ENCODE measurements around the gene MCC. TPM values are rescaled to one million over a fixed set of nuclear protein-coding genes. Genes with fewer than 3 reads are reported as not detected.

MCC gene
- total RNA-seq, 4 donors from 2014 or later: 57.7 to 91.5 (median 76.0) TPM

DNA sequence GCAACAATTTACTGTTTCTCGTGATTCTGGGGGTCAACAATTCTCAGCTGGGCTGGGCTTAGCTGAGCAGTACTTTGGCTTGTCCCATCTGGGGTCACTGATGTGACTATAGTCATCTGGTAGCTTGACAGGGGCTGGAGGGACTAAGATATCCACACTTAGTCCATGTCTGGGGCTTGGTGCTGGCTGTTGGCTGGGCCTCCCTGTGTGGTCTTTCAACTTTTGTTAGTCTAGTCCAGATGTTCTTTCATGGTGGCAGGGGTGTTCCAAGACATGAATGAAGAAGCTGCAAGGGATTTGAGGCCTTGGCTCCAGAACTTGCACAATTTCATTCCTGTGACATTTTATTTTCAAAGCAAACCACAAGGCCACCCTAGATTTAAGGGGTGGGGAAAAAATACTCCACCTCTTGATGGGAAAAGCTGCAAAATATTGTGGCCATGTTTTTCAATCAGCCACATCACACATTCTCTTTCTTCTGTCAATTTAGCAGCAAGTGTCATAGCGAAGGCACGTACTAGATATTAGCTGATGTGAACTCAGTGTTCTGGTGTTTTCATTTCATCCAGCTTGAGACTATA lies 112.7 kb downstream of the MCC start:
- no peak for TF ChIP-seq POLR2A (IDR thresholded peaks at IDR 0.05)
- TF ChIP-seq, protein P1, sequence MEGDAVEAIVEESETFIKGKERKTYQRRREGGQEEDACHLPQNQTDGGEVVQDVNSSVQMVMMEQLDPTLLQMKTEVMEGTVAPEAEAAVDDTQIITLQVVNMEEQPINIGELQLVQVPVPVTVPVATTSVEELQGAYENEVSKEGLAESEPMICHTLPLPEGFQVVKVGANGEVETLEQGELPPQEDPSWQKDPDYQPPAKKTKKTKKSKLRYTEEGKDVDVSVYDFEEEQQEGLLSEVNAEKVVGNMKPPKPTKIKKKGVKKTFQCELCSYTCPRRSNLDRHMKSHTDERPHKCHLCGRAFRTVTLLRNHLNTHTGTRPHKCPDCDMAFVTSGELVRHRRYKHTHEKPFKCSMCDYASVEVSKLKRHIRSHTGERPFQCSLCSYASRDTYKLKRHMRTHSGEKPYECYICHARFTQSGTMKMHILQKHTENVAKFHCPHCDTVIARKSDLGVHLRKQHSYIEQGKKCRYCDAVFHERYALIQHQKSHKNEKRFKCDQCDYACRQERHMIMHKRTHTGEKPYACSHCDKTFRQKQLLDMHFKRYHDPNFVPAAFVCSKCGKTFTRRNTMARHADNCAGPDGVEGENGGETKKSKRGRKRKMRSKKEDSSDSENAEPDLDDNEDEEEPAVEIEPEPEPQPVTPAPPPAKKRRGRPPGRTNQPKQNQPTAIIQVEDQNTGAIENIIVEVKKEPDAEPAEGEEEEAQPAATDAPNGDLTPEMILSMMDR (IDR thresholded peaks at IDR 0.05): no peak
- intact Hi-C loops (cut with DNase I; ENCODE audit: low total_unique reads): no loop called here
- WGBS, 2 donors: 51 to 61% methylated on average over 3 of the region's 3 CpGs
- no peak overlapping the region for H3K4me3 ChIP-seq (ENCODE audit: low read depth, poor library complexity, severe bottlenecking)
- DNase-seq (ENCODE audit: low spot score in 2 of 2): peak in 1 of 2 donors; percentile 36

- TF ChIP-seq POLR2A (IDR thresholded peaks at IDR 0.05): no peak
- TF ChIP-seq, protein P1 (IDR thresholded peaks at IDR 0.05): no peak
- WGBS, 2 donors: 88 to 93% methylated on average over 3 of the region's 3 CpGs
- DNase-seq (ENCODE audit: low spot score in 2 of 2): no peak
- intact Hi-C loops (cut with DNase I; ENCODE audit: low total_unique reads): no loop called here
- H3K4me3 ChIP-seq (ENCODE audit: low read depth, poor library complexity, severe bottlenecking): no peak overlapping the region
Observed at GRCh38 chr5:113373426-113373825, 114.8 kb downstream of the MCC start.

DNA sequence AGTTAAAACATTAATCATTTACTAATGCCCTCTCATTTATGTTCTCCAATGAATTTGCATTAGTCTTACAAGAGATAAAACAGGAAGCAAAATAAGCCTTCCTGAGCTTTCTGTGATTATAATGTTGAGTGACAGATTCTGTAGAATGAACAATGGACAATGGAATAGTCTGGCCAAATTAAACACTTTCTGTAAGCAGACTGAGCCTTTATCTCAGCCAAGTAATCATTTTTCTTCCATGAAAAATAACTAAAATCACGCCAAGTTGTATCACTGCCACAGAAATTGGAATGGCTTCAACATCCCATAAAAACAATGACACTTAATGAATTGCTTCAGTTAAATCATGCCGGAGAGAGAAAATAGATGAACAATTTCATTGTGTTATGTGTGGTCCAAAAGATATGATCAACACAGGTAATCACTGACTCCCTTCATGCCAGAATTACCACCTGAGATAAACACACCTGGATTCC lies 116.5 kb downstream of the MCC start:
- no peak overlapping the region for H3K4me3 ChIP-seq (ENCODE audit: low read depth, poor library complexity, severe bottlenecking)
- no peak for DNase-seq (ENCODE audit: low spot score in 2 of 2)
- intact Hi-C loops (cut with DNase I; ENCODE audit: low total_unique reads): no loop called here
- TF ChIP-seq POLR2A (IDR thresholded peaks at IDR 0.05): no peak
- TF ChIP-seq, protein P1 (IDR thresholded peaks at IDR 0.05): no peak
- WGBS, 2 donors: 15 to 28% methylated on average over 2 of the region's 2 CpGs

DNA sequence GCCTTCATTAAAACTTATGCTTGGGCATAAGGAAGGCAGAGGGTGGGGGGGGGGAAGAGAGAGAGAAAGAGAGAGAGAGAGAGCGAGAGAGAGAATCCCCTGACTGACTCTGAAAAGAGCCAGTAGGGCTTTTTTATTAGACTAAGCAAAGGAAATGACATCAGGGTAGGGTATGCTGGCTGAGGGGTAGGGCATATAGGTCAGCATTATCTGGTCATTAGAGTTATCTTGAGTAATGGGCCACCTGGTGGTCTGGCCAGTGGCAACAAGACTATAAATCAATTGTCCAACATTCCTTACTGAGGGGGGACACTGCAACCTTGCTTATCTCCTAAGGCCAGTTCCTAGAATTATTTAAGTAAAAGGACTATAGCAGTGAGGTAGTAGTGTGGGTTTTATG lies 120.7 kb downstream of the MCC start:
- intact Hi-C loops (cut with DNase I; ENCODE audit: low total_unique reads): no loop called here
- H3K4me3 ChIP-seq (ENCODE audit: low read depth, poor library complexity, severe bottlenecking): no peak overlapping the region
- DNase-seq (ENCODE audit: low spot score in 2 of 2): no peak
- 79 to 85% methylated on average over 1 of the region's 1 CpG for WGBS, 2 donors
- no peak for TF ChIP-seq POLR2A (IDR thresholded peaks at IDR 0.05)
- TF ChIP-seq, protein P1 (IDR thresholded peaks at IDR 0.05): no peak

GRCh38 chr5:113364466-113364865 lies 123.8 kb downstream of the MCC start:
- WGBS, 2 donors: 92 to 100% methylated on average over 1 of the region's 1 CpG
- H3K4me3 ChIP-seq (ENCODE audit: low read depth, poor library complexity, severe bottlenecking): no peak overlapping the region
- intact Hi-C loops (cut with DNase I; ENCODE audit: low total_unique reads): no loop called here
- DNase-seq (ENCODE audit: low spot score in 2 of 2): no peak
- TF ChIP-seq, protein P1 (IDR thresholded peaks at IDR 0.05): no peak
- no peak for TF ChIP-seq POLR2A (IDR thresholded peaks at IDR 0.05)

DNA sequence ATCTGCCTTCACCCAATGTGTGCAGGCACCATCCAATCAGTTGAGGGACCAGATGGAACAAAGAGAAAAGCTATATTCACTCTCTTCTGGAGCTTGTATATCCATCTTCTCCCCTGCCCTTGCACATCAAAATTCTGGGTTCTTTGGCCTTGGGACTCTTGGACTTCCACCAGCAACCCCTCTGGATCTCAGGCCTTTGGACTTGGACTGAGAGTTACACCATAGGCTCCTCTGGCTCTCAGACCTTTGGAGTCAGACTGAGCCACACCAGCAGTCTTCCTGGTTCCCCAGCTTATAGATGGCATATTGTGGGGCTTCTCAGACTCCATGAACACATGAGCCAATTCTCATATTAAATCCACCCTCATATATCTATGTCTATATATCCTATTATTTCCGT lies 126.6 kb downstream of the MCC start:
- intact Hi-C loops (cut with DNase I; ENCODE audit: low total_unique reads): no loop called here
- no peak overlapping the region for H3K4me3 ChIP-seq (ENCODE audit: low read depth, poor library complexity, severe bottlenecking)
- TF ChIP-seq POLR2A (IDR thresholded peaks at IDR 0.05): no peak
- 96 to 100% methylated on average over 1 of the region's 1 CpG for WGBS, 2 donors
- no peak for DNase-seq (ENCODE audit: low spot score in 2 of 2)
